GM19467 (cell line): ENCODE data around the gene ABTB2.

Experiments used
- ATAC-seq: cut with Tn5 transposase; IDR thresholded peaks from one replicate; pipeline ENCODE4 v1.9.1; 2021; ENCODE audit warnings: mild to moderate bottlenecking, moderate library complexity; ENCODE audit not compliant: unreplicated experiment

ABTB2 gene

DNA sequence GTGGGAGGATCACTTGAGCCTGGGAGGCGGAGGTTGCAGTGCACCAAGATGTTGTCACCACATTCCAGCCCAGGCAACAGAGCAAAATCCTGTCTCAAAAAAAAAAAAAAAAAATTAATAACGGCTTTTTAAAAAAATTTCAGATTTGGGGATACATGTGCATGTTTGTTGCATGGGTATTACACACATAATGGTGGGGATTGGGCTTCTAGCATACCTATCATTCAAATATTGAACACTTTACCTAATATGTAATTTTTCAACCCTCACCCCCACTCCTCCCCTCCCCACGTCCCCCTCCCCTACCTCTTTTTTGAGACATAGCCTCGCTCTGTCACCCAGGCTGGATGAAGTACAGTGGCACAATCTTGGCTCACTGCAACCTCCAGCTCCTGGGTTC, 40.1 kb downstream of the ABTB2 start:
- no peak for ATAC-seq

DNA sequence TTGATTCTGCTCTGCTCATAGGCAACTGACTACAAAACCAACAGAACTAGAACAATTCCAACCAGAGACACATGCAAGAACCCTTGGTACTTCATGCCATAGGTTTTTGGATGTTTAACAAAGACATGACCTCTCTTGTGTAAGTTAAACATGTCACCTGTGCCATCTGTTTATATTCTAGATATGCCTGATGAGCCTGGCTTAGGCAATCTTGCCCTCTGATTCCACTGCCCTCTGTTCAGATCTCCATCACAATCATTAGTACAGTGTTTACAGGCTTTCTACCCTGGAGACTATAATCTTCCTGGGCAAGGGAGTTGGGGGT, 40.8 kb downstream of the ABTB2 start:
- no peak for ATAC-seq

DNA sequence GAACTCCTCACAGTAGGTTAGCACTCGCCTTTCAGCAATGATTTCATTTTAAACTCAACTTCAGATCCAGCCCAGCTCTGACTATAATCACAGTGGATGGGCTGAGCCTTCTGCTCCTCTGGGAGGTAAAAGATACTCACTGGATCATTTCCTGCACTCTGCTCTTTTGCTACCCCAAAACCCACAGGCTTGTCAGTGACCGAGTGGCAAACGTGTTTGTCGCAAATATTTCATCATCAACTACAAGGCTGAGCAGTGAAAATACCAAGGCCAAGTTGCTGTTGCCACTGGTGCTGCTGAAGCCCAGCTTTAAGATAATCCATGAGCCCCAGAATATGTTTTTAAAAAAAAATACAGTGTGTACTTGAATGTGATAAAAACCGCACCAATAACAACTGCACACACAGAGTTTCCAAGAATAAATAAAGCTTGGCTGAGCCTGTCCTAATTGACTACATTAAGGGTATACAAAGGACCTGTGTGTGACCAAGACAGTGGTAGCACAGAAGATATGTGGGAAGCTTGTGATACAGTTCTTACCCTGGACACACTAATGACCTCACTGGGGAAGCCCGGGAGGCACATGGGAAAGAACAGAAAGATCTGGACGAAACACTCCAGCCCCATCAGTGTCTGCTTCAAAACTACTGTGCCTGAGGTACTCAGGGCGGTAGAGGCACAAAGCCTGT, 41.3 kb downstream of the ABTB2 start:
- ATAC-seq: no peak

DNA sequence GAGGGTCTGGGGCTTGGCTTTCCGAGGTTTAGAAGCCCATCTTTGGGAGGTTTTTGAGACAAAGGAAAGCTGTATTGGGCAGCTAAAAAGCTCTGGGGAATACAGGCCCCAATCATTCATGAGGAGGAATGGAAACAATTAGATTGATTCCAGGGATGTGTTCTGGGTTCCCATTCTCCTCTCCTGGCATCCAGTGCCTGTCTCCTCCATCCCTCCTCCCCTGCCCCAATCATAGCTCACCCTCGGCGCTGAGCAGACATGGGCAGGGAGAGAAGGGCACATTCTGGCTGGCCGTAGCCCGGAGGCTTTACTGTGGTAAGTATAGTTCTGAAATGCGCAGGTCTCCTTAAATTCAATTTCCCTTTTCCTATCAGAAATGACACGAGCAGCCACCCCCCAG, 42.4 kb downstream of the ABTB2 start:
- no peak for ATAC-seq

DNA sequence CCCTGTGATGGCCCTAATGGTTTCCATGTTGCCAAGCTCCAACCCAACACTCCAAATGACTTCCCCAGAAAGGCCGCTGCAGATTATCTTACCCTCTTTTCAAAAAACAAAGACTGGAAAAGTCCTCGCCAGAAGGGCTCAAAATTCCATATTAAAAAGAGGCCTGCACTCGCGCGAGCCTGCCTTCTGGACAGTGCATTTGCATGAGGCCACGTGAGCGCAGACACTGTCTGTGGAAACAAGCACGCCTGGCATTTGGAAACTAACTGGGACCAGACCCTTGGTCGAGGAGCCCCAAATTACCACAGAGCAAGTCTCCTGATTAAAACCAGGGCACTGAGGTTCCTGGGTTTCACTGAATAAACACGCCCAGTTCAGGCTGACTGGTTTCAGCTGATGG, 42.9 kb downstream of the ABTB2 start:
- ATAC-seq: no peak

DNA sequence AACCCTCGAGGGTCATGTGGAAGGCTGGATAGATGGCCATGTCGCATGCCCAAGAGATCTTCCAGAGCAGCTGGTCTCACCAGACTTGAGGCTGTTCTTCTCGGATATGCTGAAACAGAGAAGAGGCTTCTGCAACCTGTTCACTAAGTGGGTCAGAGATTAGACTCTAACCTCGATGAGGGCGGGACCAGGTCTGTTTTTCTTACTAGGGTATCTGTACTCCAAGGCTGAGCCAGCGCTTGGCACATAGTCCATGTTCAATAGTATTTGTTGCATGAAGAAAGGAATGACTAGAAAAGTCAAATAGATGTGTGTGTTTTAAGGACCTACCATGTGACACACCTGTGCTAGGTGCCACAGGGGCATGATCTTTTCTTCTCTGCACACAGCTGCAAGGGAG, 43.6 kb downstream of the ABTB2 start:
- ATAC-seq: no peak

DNA sequence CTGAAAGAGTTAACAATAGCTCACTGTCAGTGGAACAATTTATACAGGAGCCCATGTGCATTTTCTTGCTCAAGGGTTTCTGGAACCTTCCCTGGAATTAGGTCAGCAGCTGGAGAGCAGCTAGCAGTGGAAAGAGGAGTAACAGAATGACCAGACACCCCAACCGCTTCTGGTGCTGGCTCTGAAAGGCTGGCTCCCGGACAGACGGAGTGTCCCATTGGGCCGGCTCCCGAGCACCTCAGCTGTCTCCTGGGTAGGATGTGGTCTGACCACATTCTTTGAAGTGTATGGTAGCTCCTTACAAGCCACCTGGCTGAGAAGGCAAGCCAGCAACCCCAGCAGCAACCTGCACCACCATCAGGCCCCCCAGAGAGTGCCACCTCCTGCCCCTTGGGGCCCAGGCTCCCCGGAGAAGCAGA, 44.7 kb downstream of the ABTB2 start:
- ATAC-seq: peak; percentile 85

DNA sequence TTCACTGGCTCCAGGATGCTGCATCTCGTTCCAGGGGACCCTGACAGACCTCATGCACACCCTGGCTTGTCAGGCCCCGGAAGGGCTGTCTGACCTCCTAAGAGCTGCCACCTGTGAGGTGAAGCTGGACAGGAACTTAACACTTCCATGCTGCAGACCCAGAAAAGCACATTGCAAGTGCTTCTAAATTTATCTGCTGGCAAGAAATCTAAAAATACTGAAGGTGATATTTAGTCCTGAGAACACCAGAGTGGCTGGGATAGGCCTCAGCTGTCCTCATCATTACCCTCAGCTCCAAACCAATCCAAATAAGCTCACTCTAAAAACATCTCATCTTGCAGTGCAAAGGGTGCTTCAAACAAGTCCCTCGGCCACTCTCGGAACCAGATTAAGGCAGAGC, 46.7 kb downstream of the ABTB2 start:
- no peak for ATAC-seq

DNA sequence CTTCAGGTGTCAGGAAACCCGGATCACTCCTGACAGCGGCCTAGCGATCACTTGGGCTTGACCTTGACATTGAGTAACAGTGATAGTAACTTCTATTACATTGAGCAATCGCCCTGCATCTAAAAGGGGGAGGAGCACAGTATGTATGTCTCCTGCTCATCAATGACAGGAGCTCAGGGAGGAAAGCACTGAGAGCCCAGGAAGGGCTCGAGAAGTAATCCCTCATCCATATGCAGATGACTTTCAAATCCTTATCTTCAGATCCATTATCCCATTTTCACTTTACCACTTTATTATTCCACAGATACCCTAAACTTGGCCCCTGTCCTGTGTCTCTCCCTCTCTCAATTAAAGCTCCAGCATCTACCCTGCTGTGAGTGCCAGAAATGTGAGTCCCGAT, 47.8 kb downstream of the ABTB2 start:
- ATAC-seq: no peak

DNA sequence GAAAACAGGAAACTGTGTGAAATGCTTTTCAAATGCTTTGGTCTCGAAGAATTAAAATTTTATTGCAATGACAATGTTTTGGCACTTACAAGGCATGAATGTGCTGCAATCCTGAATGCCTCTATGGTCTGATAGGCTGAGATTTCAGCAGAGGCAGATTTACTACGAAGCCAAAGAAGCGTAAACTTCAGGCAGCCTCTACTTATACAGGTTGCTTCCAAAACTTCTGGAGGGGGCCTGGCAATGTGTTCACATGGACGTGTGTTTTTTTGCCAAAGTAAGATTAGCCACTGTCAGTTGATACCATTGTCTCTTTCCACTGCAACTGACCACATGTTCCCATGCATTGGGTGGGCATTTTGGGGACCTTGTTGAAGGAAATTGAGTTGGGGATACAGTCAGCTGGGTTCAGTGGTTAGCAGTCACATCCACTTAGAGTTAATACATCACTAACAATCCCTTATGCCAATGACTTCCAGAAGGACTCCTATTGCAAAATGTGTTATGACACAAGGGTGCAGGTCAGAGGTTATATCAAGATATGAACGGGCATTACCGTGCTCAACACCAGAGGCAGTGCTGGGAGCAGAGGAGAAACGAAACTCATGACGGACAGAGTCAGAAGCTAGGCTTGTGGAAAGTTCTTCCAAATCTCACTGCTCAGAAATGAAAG, 48.8 kb downstream of the ABTB2 start:
- no peak for ATAC-seq

DNA sequence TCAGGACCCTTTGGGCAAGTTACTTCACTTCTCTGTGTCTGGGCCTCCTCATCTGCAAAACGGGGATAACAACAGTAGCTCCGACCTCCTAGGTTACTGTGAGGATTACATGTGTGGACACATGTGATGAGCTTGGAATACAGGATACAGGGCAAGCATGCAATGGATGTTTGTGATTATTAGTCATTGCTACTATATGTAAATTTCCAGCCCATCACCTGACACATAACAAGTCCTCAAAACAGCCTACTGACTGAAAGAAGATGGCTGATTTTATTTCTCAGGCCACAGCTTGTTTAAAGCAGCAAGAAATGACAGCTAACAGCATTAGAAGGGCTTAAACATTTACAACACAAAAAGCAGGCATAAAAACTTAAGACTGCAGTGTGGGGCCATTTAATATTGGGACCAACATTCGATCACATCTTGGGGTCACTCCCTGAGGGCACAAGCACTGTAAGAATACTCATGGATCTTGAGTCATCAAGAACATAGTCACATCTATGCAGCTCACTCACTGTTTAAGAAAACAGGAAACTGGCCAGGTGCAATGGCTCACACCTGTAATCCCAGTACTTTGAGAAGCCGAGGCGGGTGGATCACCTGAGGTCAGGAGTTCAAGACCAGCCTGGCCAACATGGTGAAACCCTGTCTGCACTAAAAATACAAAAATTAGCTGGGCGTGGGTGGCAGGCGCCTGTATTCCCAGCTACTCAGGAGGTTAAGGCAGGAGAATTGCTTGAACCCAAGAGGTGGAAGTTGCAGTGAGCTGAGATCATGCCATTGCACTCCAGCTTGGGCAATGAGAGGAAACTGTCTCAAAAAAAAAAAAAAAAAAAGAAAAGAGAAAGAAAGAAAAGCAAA, 49.5 kb downstream of the ABTB2 start:
- ATAC-seq: no peak

DNA sequence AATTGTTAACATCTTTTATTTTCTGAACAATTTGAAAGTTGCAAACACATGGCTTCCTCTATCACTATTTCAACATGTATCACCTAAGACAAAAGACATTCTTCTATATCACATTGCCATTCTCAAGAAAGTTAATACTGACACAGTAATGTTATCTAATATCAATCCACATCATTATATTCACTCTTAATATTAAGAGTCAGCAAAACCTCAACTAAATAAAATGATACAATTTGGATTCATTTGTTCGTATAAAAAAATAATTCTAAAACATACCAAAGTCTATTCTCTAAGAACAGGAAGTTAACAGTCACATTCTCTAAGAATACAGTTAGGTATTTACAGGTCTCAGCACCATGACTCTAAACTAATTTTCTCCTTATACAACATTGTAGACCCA, 52.0 kb downstream of the ABTB2 start:
- ATAC-seq: no peak

DNA sequence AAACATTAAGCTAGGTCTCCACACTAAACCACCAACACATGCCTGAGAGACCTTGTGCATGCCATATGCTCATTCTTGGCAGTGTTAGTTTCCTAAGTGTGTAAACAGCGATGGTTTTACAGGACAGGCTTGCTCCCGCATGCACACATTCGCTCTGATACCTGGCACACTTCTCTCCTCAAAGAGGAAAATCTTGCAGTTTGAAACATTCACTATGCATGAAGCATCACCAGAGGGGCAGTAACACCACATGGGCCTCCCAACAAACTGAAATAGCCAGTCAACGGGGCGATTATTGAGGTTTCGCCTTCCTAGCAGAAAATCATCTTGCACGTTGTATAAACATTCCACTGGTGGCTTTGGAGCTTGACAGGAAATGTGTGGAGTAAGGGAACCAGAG, 52.6 kb downstream of the ABTB2 start:
- no peak for ATAC-seq

DNA sequence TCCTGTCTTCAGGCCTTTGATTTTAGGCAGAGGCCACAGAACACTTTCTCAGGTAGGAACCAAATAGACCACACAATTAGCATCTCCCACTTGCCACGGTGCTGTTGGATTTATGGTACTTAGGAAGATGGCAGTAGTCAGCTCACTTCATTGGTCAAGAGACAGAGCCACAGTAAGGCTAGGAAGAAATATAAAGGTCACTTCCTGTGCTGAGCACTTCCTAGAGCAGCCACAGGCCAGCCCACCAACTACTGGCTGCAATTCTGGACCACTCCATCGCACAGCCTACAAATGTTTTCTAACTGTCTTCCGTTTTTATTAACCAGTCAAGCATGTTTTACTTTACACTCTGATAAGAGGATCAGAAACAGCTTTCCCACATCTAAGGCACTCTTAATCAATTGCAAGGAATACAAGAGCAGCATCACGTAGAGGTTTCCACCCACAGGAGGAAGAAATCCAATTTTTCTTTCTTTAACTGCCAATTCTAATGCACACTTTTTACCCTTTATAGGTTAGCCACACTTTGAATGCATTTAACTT, 54.7 kb downstream of the ABTB2 start:
- no peak for ATAC-seq

DNA sequence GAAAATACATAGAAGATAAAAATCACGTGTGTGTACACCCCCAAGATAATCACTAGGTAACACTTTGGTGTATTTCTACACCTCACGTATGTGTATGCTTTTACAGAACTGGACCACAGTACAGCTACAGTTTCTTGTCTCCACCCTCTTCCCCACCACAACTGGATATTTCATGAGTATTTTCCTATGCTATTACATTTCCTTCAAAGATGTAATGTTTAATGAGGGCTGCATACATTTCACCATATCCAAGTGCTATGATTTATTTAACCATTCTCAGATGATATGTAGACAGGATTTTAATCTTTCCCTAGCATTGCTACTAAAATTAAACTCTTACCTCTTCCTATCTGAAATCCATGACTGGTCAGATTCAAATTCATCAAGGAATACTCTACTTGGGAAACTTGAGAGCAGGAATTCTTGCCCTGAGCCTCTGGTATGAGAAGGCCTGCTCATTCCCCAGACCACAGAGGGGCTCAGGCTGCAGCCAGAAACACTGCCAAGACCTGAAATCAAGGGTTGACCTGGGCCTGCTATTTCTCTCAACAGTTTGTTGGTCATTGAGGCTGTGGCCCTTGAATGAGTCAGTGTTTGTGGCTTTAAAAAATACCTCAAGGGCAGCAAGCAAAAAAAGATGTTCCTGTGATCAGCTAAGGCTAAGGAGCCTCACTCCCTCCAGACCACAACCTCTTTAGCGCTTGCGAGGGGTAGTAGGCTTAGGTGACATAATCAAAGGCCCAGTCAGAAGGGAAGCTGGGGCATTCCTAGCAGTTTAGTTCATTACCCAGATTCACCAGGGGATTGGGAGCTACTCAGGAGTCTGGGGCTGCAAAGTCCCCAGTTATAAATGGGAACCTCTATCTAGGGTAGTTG, 55.5 kb downstream of the ABTB2 start:
- ATAC-seq: peak; percentile 65

DNA sequence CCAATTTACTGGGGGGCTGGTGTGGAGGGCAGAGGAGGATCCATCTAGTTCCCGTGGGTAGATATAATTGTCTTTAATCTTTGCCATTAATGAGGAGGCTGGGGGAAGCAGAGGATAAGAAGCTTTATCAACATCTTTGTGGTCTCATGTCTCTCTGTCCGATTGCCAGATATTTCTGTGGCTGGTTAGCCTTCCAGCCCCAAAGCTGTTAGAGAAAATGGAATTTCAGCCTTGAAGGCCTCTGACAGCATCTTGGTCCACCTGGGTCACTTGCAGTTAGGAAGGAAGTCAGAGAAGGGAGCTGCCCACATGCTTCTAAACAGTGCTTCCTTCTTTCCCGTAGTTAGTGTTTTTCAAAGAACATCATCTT, 56.9 kb downstream of the ABTB2 start:
- ATAC-seq: no peak

DNA sequence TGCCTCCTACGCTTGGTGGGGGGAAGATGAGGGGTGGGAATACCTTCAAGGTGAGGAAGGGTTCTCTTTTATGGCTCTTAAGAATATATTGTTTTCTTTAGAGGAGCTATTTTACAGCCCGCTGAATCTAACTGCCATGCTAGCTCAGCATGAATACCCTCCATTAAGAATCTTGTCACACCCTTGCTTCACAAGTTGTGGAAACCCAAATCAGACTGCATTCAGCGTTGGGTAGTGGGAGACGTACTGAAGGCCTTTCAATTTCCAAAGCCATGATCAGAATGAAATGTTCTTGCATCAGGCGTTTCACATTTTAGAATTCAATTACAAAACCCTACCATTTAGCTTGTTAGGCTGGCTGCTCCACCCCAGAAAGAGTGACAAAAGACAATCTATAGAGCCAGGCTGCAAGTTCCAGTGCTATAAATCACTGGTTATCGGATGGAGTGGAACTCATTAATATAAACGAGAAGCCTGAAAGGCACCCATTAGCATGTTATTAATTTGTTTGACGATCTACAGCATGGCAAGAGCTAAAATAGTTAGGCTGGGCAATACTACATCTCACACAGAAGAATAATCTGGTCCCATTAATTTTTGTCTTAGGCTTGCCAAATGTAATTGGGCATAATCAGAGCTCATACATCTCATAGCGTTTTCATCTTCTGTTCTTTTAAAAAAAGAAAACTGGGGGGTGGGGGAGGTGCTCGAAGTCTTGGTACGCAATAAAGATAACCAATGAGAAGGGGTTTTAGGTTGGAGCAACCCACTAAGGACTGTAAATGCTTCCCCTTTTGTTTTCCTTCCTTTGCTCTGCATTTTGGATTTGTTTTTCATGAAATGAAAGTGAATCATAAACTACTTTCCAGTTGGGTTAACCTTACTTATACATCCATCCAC, 57.5 kb downstream of the ABTB2 start:
- no peak for ATAC-seq

DNA sequence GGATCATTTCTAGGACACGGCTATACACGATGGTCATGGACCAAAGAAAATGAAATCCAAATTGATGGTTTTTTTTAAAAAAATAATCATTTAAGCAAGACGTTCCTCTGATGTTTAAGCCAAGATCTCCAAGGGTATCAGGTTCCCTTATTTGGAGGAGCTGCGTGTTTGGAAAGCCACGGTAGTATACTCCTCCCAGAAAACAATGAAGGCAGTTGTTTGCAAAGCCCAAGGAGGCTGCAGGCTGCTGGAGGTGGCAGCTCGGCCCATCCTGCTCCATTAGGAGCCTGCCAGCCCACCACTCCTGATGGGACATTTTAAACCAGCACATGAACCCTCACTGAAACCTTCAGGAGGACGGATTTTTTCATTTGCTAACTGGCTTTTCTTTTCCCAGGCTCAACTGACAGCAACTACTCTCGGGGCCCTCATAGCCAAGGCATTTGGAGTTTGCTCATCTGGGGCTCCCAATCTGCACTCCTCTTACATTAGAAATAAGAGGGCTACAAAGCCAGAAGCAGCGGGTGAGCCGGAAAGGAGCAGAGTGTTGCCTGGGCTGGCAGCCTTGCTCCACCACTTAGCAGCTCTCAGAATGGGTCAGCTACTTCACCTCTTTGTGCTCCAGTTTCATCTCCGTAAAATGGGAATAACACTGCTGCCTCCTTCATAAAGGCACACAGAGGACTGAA, 58.4 kb downstream of the ABTB2 start:
- ATAC-seq: no peak

DNA sequence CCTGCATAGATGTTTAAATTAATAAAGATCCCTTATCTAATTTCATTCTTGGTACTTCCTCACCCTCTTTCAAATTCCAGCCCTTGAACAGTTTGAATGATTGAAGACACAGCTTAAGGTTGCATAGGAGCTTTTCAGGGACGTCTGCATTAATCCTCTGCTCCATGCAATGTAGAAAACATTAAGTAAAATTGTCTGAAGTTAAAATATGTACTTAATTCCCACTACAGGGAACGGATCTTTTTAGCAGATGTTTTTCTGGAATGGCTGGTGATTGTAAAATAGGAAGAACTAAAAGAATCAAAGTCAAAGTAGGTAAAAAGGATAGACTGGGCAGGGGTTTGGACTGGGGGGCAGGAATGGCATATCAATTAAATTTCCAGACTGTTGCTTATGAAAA, 58.9 kb downstream of the ABTB2 start:
- ATAC-seq: no peak
